GM18868 (cell line): ENCODE data around the gene NR1H4.
"Not testable (repeated sequence)": the region's sequence is repeated elsewhere in the genome, so short reads cannot be mapped to it uniquely, and the experiment has no call there.

Experiments
- ATAC-seq: cut with Tn5 transposase; IDR thresholded peaks from one replicate; pipeline ENCODE4 v1.9.1; 2021; ENCODE audit warnings: mild to moderate bottlenecking, moderate library complexity; ENCODE audit not compliant: unreplicated experiment

NR1H4 gene

GRCh38 chr12:100468126-100468525 lies 5.5 kb upstream of the NR1H4 start:
- ATAC-seq: no peak

GRCh38 chr12:100472325-100472724 lies 1.3 kb upstream of the NR1H4 start:
- no peak for ATAC-seq

- no peak for ATAC-seq
Observed at GRCh38 chr12:100473050-100473715, 483 bp upstream of the NR1H4 start.

- no peak for ATAC-seq
Observed at GRCh38 chr12:100474617-100475016, 951 bp downstream of the NR1H4 start.

GRCh38 chr12:100476013-100476751 lies 2.5 kb downstream of the NR1H4 start:
- ATAC-seq: no peak

GRCh38 chr12:100481021-100481420 lies 7.4 kb downstream of the NR1H4 start:
- no peak for ATAC-seq

GRCh38 chr12:100484183-100484886 lies 10.7 kb downstream of the NR1H4 start:
- no peak for ATAC-seq

GRCh38 chr12:100484891-100485471 lies 11.3 kb downstream of the NR1H4 start:
- ATAC-seq: no peak

- ATAC-seq: no peak
Observed at GRCh38 chr12:100485983-100486382, 12.3 kb downstream of the NR1H4 start.

GRCh38 chr12:100489251-100489820 lies 15.7 kb downstream of the NR1H4 start:
- ATAC-seq: no peak

GRCh38 chr12:100490056-100490455 lies 16.4 kb downstream of the NR1H4 start:
- ATAC-seq: no peak

- no peak for ATAC-seq
Observed at GRCh38 chr12:100491104-100491503, 17.4 kb downstream of the NR1H4 start.

- ATAC-seq: no peak
Observed at GRCh38 chr12:100493396-100494012, 19.8 kb downstream of the NR1H4 start.

GRCh38 chr12:100494026-100494425 lies 20.4 kb downstream of the NR1H4 start:
- no peak for ATAC-seq

- no peak for ATAC-seq
Observed at GRCh38 chr12:100494538-100494937, 20.9 kb downstream of the NR1H4 start.

GRCh38 chr12:100497105-100497795 lies 23.6 kb downstream of the NR1H4 start:
- ATAC-seq: no peak

GRCh38 chr12:100498141-100498540 lies 24.5 kb downstream of the NR1H4 start:
- ATAC-seq: no peak

- ATAC-seq: no peak
Observed at GRCh38 chr12:100499416-100499815, 25.8 kb downstream of the NR1H4 start.

- ATAC-seq: not testable (repeated sequence)
Observed at GRCh38 chr12:100502718-100503117, 29.1 kb downstream of the NR1H4 start.

- ATAC-seq: no peak
Observed at GRCh38 chr12:100503228-100503628, 29.6 kb downstream of the NR1H4 start.
